Esophagus squamous epithelium (tissue), 4 donors: ENCODE data around the gene WDPCP.

ENCODE experiments used
- CTCF ChIP-seq, 6 experiments: fragments of 450-650 bp in 4 of 6; fragments of 200-600 bp in 2 of 6; sonication (generic) in 2 of 6; IDR thresholded peaks; one replicate each; pipeline ENCODE4 v1.5.1; 2016 to 2019; ENCODE audit warnings: antibody characterized with exemption in 6 of 6, mild to moderate bottlenecking in 4 of 6, moderate library complexity in 4 of 6
- POLR2A ChIP-seq, 4 donors: fragments of 450-650 bp; IDR thresholded peaks; one replicate each; pipeline ENCODE4 v1.6.1; 2017; ENCODE audit warnings: antibody characterized with exemption in 4 of 4, mild to moderate bottlenecking in 4 of 4, moderate library complexity in 3 of 4

- TF ChIP-seq CTCF (IDR thresholded peaks at IDR 0.05) = no peak
- no peak for TF ChIP-seq POLR2A (IDR thresholded peaks at IDR 0.05)
These were observed 43.3 kb downstream of the WDPCP start for GRCh38 chr2:63545023-63545422.
